ENCODE results near the gene AFM.

Gene AFM

DNA sequence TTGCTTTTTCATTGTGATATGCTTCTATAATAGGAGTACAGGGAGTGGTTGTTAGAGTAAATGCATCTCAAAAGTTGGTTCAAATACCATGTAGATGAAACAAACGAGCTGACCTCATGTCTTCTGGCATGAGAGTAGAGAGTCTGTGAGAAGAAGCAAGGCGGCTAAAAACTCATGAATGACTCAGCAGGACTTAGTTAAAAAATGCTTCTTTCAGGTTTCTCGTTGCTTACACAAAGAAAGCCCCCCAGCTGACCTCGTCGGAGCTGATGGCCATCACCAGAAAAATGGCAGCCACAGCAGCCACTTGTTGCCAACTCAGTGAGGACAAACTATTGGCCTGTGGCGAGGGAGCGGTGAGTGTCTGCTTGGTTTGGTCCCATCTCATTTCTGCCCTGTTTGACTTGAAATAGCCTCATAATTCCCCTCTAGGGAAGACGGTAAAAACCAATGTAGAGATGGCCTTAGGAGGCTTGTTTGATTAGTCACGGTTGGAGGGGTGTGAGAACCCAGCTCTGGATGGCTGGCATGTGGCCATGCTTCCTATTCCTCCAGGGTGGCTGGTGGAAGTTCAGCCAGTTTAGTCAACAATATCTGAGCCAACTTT lies 31.0 kb upstream of the AFM start:
- peak; percentile 49 for DNase-seq

DNA sequence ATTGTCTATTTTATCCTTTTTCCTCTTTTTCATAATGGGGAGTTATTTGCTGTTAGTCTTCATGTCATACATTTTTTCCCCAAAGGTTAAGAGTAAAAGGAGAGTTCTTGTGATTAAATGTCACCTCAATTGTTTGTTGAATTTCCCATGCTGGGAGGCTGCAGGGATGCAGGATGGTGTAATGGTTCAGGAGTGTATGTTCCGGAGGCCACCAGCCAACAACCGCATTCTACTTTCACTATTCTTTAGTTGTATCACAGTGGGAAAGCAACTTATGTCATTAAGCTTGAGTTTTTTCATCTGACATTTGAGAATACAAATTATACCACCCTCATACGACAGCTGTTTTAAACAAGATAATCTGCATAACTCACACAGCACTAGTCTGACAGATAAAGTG lies 30.1 kb upstream of the AFM start:
- peak; percentile 26 for DNase-seq

DNA sequence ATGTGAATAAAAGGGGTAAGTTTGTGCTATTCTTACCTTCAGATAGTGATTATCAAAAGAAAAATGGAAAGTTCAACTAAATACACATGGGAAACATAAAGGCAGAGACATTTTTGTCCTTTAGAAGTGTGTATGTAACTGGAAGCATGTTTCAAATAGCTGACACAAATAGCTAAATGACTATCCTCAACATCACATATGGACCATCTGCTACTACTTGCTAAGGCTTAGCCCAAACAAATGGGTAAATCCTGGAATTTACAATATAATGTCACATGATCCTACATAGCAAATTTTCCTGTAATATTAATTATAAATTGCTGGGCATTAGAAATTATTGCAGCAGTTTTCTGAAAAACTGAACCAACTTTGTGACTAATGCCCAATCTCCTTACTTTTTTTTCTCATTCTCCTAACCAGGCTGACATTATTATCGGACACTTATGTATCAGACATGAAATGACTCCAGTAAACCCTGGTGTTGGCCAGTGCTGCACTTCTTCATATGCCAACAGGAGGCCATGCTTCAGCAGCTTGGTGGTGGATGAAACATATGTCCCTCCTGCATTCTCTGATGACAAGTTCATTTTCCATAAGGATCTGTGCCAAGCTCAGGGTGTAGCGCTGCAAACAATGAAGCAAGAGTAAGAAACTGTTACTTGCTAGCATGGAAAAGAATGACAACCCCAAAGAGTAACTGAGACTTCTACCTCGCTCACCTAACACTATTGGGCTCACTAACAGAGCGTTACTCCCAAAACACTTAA lies 29.4 kb upstream of the AFM start:
- DNase-seq, result no peak

DNA sequence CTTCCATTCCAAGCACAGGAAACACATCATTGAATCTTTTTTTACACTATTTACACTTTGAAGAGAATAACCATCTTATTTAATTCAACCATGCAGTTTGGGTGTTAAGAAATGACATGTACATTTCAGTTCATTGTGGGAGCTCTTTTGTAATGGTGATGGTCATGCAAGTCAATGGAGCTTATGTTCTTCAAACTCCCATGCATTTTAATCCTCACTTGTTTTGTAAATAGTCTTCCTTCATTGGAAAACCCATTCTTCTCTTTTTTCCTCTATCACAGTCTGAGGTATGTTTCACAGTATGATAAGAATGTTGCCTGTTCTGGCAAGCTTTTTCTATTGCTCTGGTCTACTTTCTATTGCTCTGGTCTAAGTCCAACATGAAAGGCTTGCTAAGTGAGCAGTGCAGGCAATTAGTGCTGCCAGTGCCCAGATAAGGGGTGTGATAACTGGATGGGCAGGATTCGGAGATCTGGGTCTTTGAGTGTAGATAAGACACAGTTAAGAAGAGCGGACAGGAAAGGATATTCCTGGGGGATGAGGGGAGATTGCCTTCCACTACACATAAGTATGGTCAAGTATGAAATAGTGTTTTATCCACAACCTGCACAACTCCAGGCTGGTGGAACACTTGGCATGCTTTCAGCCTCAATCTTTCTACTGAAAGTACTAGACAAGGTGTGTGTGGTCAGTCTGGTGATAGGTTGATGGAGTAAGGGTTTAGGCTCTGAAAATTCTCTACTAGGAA lies 28.4 kb upstream of the AFM start:
- no peak for DNase-seq

DNA sequence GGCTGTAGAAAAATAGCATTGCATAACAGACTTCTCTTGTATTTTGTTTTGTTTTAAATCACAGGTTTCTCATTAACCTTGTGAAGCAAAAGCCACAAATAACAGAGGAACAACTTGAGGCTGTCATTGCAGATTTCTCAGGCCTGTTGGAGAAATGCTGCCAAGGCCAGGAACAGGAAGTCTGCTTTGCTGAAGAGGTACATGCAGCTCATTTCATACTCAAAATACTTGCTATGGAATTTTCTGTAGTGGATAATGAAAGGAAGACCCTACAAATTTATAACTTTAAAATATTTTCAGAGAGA lies 27.9 kb upstream of the AFM start:
- no peak for DNase-seq

DNA sequence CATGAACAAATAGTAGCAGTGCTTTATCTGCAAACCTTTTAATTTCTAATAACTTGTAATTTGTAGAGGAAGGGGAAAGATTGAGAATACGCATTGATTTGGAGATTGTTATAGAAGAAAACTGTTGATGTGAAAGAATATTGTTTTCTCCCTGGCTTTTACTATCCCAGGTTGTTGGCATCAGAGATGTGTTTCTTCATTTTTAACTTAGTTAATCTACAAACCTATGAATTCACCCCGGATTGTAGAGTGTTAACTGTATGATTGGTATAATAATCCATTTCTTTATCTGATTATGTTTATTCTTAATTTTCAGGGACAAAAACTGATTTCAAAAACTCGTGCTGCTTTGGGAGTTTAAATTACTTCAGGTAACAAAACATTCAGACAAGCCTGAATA lies 26.6 kb upstream of the AFM start:
- DNase-seq, result no peak

DNA sequence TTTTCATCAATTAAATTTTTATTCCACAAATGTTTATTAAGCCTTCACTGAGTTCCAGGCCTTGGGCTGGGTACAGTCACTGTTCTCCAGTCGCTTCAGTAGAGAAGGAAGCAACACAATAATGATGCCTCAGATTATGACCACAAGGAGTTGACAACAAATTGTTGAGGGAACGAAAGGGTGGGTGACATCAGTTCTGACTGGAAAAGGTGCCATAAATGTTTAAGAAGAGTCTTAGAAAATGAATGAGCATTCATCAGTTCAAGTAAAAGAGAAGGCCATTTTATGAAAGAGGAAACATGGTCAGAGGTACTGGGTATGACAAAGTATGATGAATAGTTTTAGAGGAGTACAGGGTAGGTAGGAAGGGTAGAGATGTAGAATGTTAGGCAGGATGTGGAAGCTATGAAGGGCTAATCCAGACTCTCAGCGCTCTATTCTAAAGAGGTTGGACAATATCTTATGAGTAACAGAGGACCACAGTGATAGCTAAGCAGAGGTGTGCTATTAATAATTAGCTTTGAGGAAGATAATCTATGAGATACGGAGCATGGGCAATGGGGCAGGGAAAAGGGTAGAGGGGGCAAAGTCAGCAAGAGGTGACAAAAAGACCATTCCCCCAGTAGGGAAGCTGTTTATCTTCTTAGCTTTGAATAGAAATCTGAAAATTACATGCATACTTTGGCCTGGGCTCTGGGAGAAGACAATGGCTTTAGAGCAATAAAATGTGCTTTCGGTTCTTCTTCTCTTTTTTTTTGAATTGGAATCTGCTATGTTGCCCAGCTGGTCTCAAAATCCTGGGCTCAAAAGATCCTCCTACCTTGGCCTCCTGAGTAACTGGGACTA lies 25.1 kb upstream of the AFM start:
- no peak for DNase-seq

DNA sequence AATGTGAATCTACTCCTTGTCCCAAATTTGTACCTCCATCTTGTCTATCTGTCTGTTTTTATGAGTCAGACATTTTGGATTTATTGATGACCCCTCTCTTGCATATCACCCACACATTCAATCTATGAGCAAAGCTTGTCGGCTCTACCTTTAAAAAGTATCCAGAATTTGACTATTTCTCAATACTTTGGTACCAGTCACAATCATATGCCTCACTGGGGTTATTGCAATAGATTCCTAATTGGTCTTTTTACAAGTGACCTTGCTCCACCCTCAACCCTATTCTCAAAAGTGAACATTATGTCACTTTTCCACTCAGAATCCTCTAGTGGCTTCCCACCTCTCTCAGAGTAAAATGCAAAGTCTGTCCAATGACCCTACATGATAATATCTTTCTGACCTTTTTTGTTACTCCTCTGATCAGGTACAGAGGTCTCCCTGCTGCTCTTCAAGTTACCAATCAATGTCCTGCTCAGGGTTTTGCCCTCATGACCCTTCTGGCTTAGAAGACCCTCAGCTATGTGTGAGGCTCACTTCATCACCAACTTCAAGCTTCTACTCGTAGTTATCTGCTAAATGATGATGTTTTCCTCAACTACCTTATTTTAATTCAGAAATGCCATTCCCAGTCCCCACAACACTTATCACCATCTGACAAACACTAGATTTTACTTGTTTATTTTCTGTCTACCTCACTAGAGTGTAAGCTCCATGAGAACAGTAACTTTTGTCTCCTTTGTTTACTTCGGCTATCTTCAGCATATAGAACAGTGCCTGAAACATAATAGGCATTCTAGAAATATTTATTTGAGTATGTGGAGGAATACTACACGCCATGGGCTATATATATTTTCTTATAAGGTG lies 23.1 kb upstream of the AFM start:
- no peak for DNase-seq

DNA sequence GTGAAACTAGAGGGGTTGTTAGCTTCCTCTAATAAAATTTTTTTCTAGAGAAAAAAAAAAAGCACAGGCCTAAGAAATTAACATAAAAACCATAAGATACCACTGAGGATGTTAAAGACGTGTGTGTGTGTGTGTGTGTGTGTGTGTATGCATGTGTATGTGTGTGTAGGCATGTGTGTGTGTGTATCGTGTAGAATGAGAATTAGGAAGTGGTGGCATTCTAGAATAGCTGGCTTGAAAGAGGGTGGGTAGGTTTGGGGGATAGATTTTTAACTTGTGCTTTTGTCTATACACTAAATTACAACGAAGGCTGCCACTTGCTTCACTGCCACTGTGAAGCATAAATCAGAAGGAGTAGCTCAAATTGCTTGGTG lies 22.5 kb upstream of the AFM start:
- DNase-seq, result no peak

DNA sequence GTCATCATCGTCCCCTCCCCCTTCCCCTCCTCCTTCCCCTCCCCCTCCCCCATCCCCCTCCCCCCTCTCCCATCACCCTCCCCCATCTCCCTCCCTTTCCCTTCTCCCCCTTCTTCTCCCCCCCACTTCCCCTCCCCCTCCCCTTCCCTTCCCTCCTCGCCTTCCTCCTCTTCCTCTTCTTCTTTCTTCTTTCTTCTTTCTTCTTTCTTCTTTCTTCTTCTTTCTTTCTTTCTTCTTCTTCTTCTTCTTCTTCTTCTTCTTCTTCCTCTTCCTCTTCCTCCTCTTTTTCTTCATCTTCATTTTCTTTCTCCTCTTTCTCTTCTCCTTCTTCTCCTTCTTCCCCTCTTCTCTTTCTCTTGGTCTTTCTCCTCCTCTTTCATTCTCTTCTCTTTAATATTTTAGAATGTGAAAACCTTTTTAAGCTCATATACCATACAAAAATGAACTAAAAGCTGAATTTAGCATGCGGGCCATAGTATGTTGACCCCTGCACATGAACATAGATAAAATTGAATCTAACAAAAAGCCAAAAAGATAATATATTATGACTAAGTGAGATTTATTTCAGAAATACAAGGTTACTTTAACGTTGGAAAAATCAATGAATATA lies 20.5 kb upstream of the AFM start:
- no peak for DNase-seq

DNA sequence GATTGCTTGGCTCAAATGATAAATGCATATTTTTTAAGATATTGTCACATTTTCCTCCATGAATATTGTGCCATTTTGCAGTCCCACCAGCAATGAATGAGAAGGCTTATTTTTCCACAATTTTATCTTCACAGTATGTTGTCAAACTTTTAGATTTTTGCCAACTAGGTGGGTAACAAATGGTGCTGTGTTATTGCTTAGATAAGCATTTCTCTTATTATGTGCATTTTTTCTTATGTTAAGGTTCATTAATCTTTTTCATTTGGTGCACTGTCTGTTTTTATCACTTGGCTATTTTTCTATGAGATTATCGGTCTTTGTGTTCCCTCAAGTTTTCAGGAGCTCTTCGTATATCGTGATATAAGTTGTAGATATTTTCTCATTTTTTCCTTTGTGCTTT lies 13.4 kb upstream of the AFM start:
- no peak for DNase-seq

DNA sequence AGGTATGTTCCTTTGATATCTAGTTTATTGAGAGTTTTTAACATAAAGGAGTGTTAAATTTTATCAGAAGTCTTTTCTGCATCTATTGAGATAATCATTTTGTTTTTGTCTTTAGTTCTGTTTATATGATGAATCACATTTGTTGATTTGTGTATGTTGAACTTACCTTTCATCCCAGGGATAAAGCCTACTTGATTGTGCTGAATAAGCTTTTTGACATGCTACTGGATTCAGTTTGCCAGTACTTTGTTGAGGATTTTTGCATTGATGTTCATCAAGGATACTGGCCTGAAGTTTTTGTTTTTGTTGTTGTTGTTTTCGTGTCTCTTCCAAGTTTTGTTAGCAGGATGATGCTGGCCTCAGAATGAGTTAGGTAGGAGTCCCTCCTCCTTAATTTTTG lies 10.8 kb upstream of the AFM start:
- no peak for DNase-seq

DNA sequence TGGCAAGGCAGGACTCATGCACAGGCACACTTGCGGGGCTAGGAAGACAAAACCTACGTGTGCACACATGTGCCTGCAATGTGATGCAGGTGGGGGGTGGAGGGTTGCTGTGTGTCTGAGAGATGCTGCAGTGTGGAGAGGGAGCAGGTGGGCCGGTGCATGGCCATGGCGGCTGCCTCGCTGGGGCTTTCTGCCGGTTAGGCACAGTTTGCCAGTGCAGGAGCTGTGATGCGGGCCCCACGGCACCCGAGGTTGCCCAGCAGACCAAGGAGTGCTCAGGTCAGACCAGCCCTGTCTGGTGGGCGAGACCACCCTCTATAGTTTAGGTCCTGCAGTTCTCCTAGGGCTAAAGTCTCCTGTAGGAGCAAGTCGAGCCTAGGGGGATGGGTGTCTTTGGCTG lies 4.4 kb upstream of the AFM start:
- DNase-seq, result no peak

DNA sequence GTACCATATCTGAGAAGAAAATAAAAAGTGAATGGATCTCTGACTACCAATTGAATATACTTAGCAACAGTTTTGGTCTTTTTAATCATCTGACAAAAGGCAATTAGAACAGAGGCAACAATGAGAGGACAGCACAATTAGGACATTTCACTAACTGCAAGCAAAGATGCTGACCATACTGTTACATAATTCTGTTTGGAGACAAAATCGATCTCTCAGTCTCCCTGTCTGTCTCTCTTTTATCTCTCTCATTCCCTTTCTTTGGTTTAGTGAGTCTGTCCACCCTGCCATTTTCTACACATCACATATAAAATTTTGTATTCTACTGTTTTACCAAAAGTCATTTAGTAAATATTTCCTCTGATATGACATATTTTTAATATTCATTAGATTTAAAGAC lies 2.2 kb upstream of the AFM start:
- no peak for DNase-seq

DNA sequence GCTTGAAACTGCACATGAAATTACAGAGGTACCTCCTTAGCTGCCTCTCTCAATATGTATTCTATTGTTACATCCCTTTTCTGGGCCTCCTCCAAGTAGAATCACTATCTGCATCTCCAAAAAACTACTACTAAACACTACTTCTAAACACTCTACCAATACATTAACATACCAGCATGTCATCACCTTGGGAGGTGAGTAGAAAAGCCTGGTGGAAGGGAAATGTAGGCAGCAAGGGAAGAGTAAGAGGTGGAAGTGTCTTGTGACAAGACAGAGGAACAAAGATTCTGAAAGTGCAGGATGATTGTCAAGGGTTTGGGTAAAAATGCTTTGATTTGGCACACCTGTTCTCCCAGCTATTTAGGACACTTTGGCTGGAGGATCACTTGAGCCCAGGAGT lies 3.5 kb downstream of the AFM start:
- DNase-seq, result no peak

DNA sequence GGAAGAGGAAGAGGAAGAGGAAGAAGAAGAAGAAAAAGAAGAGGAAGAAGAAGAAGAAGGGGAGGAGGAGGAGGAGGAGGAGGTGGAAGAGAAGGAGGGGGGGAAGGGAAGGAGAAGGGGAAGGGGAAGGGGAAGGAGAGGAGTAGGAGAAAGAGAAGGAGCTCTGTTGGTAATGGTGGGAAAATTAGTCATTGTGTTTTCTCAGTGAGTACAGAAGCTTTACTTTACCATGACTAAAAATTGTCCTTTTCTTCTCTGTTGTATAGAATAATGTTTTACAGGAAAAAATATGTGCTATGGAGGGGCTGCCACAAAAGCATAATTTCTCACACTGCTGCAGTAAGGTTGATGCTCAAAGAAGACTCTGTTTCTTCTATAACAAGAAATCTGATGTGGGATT lies 4.1 kb downstream of the AFM start:
- DNase-seq, result no peak

DNA sequence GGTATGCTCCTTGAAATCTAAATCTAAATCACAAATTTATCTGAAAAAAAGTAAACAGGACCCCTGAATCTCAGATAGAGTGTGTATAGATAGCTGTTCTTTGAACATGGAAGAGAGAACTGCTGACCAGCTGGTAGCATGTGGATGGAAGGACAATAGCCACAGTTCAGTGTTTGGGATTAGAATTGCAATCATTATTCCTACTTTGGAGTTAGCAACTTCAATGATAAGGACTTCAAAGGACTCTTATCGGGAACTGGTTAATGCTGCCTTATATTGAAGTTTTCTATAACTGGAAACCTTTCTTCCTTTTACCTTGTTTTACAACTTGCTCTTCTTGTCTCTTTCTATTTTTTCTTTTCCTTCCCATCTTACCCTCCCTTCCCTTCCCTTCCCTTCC lies 5.0 kb downstream of the AFM start:
- no peak for DNase-seq

DNA sequence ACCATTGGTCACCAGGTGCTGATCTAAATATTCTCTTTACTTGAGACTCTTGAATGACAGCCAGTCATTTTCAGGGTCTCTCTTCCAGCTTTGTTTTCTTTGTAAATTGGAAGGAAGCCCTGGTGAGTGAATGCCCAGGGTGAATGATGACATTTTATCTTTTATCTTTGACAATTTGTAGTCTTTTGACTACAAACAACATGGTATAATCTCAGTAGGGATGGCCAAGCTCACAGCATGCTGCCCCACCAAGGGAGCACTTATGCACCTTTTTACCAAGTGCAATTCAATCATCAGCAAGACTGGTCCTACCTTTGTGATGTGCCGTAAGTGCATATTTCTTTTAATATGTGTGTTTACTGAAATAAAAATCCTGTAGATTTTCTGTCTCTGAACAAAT lies 5.7 kb downstream of the AFM start:
- no peak for DNase-seq

DNA sequence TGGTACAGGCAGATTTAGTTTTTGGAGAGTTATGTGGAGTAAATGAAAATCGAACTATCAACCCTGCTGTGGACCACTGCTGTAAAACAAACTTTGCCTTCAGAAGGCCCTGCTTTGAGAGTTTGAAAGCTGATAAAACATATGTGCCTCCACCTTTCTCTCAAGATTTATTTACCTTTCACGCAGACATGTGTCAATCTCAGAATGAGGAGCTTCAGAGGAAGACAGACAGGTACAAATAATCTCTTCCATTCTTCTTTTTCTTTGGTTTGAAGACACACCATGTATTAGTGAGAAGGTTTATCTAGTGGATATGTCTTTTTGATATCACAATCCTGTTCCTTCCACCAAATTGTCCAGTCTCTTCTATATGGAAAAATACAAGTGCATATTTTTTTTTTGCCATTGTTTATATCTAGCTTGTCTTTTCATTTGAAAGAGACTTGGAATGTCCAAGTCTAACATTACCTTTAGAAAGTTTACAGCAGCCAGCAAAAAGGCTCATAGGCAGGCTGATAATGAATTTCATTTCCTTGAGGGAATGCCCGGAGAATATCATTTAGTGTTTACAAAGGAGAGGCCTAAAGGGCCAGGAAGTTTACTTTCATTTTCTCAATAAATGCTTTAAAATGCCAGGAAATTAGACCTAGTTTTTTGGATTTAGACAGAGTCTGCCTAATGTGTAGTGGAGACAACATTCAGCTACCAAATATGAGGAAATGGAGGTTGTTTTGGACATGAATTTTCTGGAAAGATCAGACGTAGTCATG lies 18.6 kb downstream of the AFM start:
- DNase-seq, result no peak

DNA sequence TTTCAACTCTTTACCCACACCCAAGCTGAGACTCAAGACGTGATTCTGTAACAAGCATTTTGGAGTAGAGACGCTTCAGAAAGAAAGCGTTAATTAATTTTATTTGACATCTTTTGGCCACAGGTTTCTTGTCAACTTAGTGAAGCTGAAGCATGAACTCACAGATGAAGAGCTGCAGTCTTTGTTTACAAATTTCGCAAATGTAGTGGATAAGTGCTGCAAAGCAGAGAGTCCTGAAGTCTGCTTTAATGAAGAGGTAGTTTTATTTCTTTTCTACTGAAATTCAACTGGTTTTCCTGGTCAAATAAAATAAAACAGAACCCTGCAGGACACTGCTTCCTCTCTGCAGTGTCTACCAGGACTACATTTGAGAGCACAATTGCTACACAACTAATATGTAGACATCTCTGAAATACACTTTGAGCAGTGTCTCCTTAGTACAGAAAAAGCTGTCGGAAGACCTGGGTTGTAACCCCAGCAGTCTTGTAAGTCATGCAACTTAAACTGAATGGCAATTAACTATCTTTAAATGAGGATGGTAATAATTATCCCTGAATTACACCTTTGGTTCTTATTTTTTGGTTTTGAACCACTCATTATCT lies 20.2 kb downstream of the AFM start:
- no peak for DNase-seq

DNA sequence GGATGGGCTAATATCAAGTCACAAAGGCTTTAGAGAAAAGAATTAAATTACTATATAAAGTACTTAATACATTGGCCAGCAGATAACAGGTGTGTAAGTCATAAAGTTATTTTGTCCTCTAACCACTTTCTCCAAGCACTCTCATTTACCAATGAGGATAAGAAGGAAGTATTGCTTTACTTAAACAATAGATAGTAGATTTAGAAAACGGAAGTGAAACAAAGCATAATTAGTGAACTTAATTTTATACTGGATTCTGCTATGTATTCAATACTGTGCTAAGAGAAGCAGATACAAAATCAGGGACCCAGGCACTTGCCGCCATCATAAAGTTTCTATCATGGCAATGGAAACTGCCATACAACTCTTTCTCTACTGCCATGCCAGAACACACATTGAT lies 24.0 kb downstream of the AFM start:
- DNase-seq, result no peak

Measured in NCI-H1105 (cell line).